B cell (primary cell): ENCODE data around the gene SLC23A2. TPM values are rescaled to one million over a fixed set of nuclear protein-coding genes. Genes with fewer than 3 reads are reported as not detected.
"Not testable (repeated sequence)": the region's sequence is repeated elsewhere in the genome, so short reads cannot be mapped to it uniquely, and the experiment has no call there.

Experiments used
- ATAC-seq: fragments of 200-7000 bp; cut with Tn5 transposase; one replicate; pipeline ENCODE4 v1.10.0; 2021; ENCODE audit warnings: low read depth, mild to moderate bottlenecking, moderate number of reproducible peaks, moderate library complexity
- CTCF ChIA-PET: fragments of 350-600 bp; sonication (Branson Sonifier 250); formaldehyde crosslinking; loops from one replicate; lab custom pipeline; 2021; ENCODE audit warnings: antibody characterized with exemption, inconsistent platforms; lab: Charles Lee
- POLR2A ChIA-PET: fragments of 350-600 bp; sonication (Branson Sonifier 250); formaldehyde crosslinking; loops from one replicate; lab custom pipeline; 2021; ENCODE audit warnings: antibody characterized with exemption; lab: Charles Lee
- DNase-seq: peaks from one replicate; pipeline ENCODE4 v3.0.0; 2013
- H2AFZ ChIP-seq: 2 replicates; pipeline ENCODE4 v1.6.1; 2012; ENCODE audit warnings: mild to moderate bottlenecking, low read depth, low read length; ENCODE audit not compliant: insufficient read depth, poor library complexity, severe bottlenecking
- H3K27ac ChIP-seq, 2 donors: 1 replicate in 1 of 2; 2 replicates in 1 of 2; pipeline ENCODE4 v1.5.1; 2012 to 2013; ENCODE audit warnings: low read length in 2 of 2, mild to moderate bottlenecking in 2 of 2, moderate library complexity in 1 of 2
- H3K27me3 ChIP-seq, 4 experiments: fragments of 200-600 bp in 1 of 4; sonication (generic) in 1 of 4; replicated peaks in 1 of 4; 1 replicate in 2 of 4; 2 replicates in 2 of 4; pipeline versions ENCODE4 v1.6.1 to v1.7.0; 2013 to 2016; ENCODE audit warnings: low read length in 3 of 4, mild to moderate bottlenecking in 2 of 4, mixed read lengths in 1 of 4, moderate library complexity in 1 of 4; ENCODE audit not compliant: insufficient read depth in 4 of 4, control insufficient read depth in 3 of 4; ENCODE audit errors: control extremely low read depth in 1 of 4
- H3K36me3 ChIP-seq, 2 experiments: replicated peaks in 1 of 2; 1 replicate in 1 of 2; 2 replicates in 1 of 2; pipeline versions ENCODE4 v1.6.1 to v1.7.1; 2013; ENCODE audit warnings: low read length in 1 of 2; ENCODE audit not compliant: insufficient read depth in 2 of 2, control insufficient read depth in 1 of 2; ENCODE audit errors: control extremely low read depth in 1 of 2, extremely low read depth in 1 of 2
- H3K4me1 ChIP-seq, 2 donors: fragments of 200-600 bp in 1 of 2; sonication (generic) in 1 of 2; 1 replicate in 1 of 2; 2 replicates in 1 of 2; pipeline versions ENCODE4 v1.5.1 to v1.6.1; 2013 to 2017; ENCODE audit warnings: low read length in 2 of 2; ENCODE audit not compliant: control insufficient read depth in 2 of 2, insufficient read depth in 2 of 2
- H3K4me2 ChIP-seq: replicated peaks from 2 replicates; pipeline ENCODE3; 2012; ENCODE audit warnings: mild to moderate bottlenecking, low read depth, low read length; ENCODE audit not compliant: poor library complexity, severe bottlenecking
- H3K4me3 ChIP-seq, 5 experiments: fragments of 200-600 bp in 1 of 5; sonication (generic) in 1 of 5; 1 replicate in 3 of 5; 2 replicates in 2 of 5; pipeline versions ENCODE4 v1.5.1 to v1.7.0; 2011 to 2016; ENCODE audit warnings: low read length in 4 of 5, mild to moderate bottlenecking in 4 of 5, low read depth in 2 of 5, control low read depth in 1 of 5, moderate library complexity in 1 of 5; ENCODE audit not compliant: insufficient read depth in 1 of 5; ENCODE audit errors: control extremely low read depth in 1 of 5, extremely low read depth in 1 of 5
- H3K79me2 ChIP-seq: fragments of 200-600 bp; sonication (generic); one replicate; pipeline ENCODE4 v1.6.0; 2016; ENCODE audit warnings: low read length; ENCODE audit not compliant: control insufficient read depth, insufficient read depth
- H3K9ac ChIP-seq: fragments of 200-600 bp; sonication (generic); 2 replicates; pipeline ENCODE4 v1.6.1; 2017; ENCODE audit warnings: mild to moderate bottlenecking, low read length, moderate library complexity
- H3K9me3 ChIP-seq, 3 donors: one replicate each; pipeline versions ENCODE4 v1.6.1 to v1.7.1; 2013; ENCODE audit warnings: low read length in 2 of 3; ENCODE audit not compliant: control insufficient read depth in 2 of 3, insufficient read depth in 1 of 3; ENCODE audit errors: control extremely low read depth in 1 of 3
- H4K20me1 ChIP-seq: 2 replicates; pipeline ENCODE4 v1.6.0; 2012; ENCODE audit warnings: mild to moderate bottlenecking, low read length; ENCODE audit not compliant: insufficient read depth, control insufficient read depth, poor library complexity, severe bottlenecking
- H3K27ac Mint-ChIP-seq: one replicate; pipeline ENCODE4 v1.8.0; 2021; ENCODE audit warnings: mixed read lengths
- H3K27me3 Mint-ChIP-seq: one replicate; pipeline ENCODE4 v1.8.0; 2021; ENCODE audit warnings: mixed read lengths
- H3K4me1 Mint-ChIP-seq: one replicate; pipeline ENCODE4 v1.8.0; 2021; ENCODE audit warnings: mixed read lengths
- H3K4me3 Mint-ChIP-seq: one replicate; pipeline ENCODE4 v1.8.0; 2021; ENCODE audit warnings: mixed read lengths
- H3K9me3 Mint-ChIP-seq: one replicate; pipeline ENCODE4 v1.8.0; 2022; ENCODE audit warnings: mixed read lengths; ENCODE audit not compliant: insufficient read depth
- EZH2 ChIP-seq: IDR thresholded peaks from 2 replicates; pipeline ENCODE4 v1.6.1; 2012; ENCODE audit warnings: borderline replicate concordance, low read depth, mild to moderate bottlenecking, moderate library complexity, low read length; ENCODE audit not compliant: insufficient read depth, poor library complexity, severe bottlenecking
- WGBS: methylation state at CpG from one replicate; pipeline ENCODE4 v1.1.5; 2013; ENCODE audit warnings: missing lambda C conversion rate; ENCODE audit not compliant: insufficient coverage; 5-methylcytosine and 5-hydroxymethylcytosine counted together
- intact Hi-C: fragments of 100-400 bp; cut with micrococcal nuclease; formaldehyde crosslinking; loops from one replicate; pipeline ENCODE4 v1.10.0; 2022
- polyA plus RNA-seq: library from polyadenylated mRNA; depleted of rRNA; stranded (reverse); fragments of >200 nt; gene quantifications from 2 replicates; pipeline ENCODE4 v1.2.3, GENCODE V29; 2012
- total RNA-seq, 2 donors: library from RNA; stranded (reverse); fragments of 120-200 nt in 1 of 2; gene quantifications; 1 replicate in 1 of 2; 2 replicates in 1 of 2; pipeline versions ENCODE4 v1.2.3 to v1.2.4, GENCODE V29; 2013 to 2022
- TF ChIP-seq, protein P1 (sequence below): fragments of 200-600 bp; IDR thresholded peaks from one replicate; pipeline ENCODE4 v1.8.0; 2022; ENCODE audit warnings: antibody characterized with exemption, mild to moderate bottlenecking

The SLC23A2 gene
- total and polyA plus RNA-seq, 2 donors (not counting 1 experiment from before 2014, with no cell fraction given), result 23.6 to 70.7 TPM

DNA sequence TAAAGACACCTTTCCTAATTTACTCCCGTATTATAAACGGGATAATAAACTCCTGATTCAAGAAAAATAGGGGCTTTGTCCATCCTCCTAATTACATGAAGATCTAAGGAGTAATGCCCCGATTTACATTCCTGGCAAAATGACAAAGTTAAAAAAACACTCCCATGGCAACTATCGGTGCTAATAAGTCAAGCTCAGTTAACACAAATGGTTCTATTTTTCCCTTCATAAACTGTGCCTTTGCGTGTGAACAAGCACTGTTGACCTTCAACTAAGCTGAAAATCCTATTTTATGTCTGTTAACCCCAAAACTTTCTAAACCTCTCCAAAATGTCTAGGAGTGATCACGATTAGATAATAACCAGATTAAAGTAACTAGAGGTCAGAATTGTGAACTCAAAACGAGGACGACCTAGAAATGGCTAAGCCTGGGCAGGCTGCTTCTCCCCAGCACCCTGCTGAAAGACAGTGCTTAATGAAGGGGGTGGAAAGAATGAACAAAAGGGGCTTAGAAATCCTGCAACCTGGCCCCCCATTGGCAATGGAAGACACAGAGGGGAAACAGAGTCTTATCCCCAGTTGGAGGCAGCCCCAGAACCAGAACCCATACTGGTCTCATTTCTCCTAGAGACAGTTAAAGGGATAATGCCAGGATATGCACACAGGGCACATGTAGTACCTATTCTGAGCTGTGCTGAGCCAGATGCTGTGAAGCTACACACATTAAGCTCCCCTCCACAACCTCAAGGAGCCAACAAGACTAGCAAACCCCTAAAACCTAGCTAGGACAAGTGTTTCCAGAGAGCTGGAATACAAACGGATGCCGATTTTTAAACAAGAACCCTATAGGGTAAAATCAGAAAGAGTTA, 23.0 kb downstream of the SLC23A2 start:
- intact Hi-C loops, result no loop called here
- Mint-ChIP-seq H3K27me3 (no peaks in the 10 kb centered on the region), H3K4me3 (no peak overlapping the region), H3K9me3 (no peaks in the 10 kb centered on the region), H3K27ac (peak overlapping the region; percentile 17), H3K4me1 (peaks cover 60% of the 10 kb centered on the region)
- CTCF ChIA-PET, result interaction anchor here (0.9 to 2.6 kb wide), 4 partner anchors 12 to 123 kb away, joined by 4 to 8 read pairs (median 4); no protein-coding TSS in a partner anchor
- Histone ChIP-seq H3K4me3 (no peak overlapping the region), H2AFZ (no peak overlapping the region), H3K4me1 (peaks cover 9 to 17% of the 10 kb centered on the region in 2 donors), H4K20me1 (no peaks in the 10 kb centered on the region), H3K9ac (no peak overlapping the region), H3K27me3 (no peaks in the 10 kb centered on the region), H3K4me2 (no peak overlapping the region), H3K27ac (no peak overlapping the region), H3K9me3 (no peaks in the 10 kb centered on the region), H3K79me2 (peaks cover 97% of the 10 kb centered on the region), H3K36me3 (no peaks in the 10 kb centered on the region)
- TF ChIP-seq, protein P1, sequence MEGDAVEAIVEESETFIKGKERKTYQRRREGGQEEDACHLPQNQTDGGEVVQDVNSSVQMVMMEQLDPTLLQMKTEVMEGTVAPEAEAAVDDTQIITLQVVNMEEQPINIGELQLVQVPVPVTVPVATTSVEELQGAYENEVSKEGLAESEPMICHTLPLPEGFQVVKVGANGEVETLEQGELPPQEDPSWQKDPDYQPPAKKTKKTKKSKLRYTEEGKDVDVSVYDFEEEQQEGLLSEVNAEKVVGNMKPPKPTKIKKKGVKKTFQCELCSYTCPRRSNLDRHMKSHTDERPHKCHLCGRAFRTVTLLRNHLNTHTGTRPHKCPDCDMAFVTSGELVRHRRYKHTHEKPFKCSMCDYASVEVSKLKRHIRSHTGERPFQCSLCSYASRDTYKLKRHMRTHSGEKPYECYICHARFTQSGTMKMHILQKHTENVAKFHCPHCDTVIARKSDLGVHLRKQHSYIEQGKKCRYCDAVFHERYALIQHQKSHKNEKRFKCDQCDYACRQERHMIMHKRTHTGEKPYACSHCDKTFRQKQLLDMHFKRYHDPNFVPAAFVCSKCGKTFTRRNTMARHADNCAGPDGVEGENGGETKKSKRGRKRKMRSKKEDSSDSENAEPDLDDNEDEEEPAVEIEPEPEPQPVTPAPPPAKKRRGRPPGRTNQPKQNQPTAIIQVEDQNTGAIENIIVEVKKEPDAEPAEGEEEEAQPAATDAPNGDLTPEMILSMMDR, result no peak
- TF ChIP-seq EZH2, result no peak
- 95% methylated on average over 7 of the region's 10 CpGs for WGBS
- no peak for DNase-seq
- ATAC-seq, result no peak
- POLR2A ChIA-PET, result interaction anchor here (0.8 to 1.3 kb wide), 2 partner anchors 9 to 116 kb away, joined by 4 to 8 read pairs; no protein-coding TSS in a partner anchor

DNA sequence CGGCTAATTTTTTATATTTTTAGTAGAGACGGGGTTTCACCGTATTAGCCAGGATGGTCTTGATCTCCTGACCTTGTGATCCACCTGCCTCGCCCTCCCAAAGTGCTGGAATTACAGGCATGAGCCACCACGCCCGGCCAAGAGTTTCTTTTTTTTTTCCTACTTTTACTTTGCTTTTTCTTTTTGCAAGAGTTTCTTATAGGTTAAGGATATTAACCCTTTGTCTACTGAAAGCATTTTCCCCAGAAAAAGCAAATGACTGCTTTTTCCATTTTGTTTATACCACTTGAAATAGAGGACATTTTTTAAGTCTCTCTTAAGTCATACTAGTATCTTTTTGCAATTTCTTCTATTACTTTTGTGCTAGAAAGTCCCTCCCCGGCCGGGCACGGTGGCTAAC, 25.3 kb downstream of the SLC23A2 start:
- H3K9ac ChIP-seq, DNase-seq, H4K20me1 ChIP-seq, H3K27ac ChIP-seq, H3K27me3 ChIP-seq, H2AFZ ChIP-seq, H3K36me3 ChIP-seq, H3K4me2 ChIP-seq, H3K9me3 Mint-ChIP-seq, intact Hi-C loops, ATAC-seq, H3K27me3 Mint-ChIP-seq, H3K9me3 ChIP-seq: not testable (repeated sequence)
- Histone ChIP-seq H3K79me2 (peaks cover 97% of the 10 kb centered on the region), H3K4me1 (peaks cover 21 to 30% of the 10 kb centered on the region in 2 donors), H3K4me3 (peak overlapping the region in 1 of 5 experiments; percentile 7)
- peak overlapping the region; percentile 10 for H3K27ac Mint-ChIP-seq
- WGBS, result 87% methylated on average over 6 of the region's 9 CpGs
- H3K4me3 Mint-ChIP-seq, result peak overlapping the region; percentile 61
- CTCF ChIA-PET, result interaction anchor here (0.7 kb wide), 1 partner anchor 139 kb away, joined by 4 read pairs; no protein-coding TSS in a partner anchor
- H3K4me1 Mint-ChIP-seq, result peaks cover 60% of the 10 kb centered on the region
- POLR2A ChIA-PET, result interaction anchor here (0.7 kb wide), 1 partner anchor 29 kb away, joined by 3 read pairs; no protein-coding TSS in a partner anchor
